ENCODE data around the gene EIF2D.
"Not testable (repeated sequence)": the region's sequence is repeated elsewhere in the genome, so short reads cannot be mapped to it uniquely, and the experiment has no call there.

Gene EIF2D

DNA sequence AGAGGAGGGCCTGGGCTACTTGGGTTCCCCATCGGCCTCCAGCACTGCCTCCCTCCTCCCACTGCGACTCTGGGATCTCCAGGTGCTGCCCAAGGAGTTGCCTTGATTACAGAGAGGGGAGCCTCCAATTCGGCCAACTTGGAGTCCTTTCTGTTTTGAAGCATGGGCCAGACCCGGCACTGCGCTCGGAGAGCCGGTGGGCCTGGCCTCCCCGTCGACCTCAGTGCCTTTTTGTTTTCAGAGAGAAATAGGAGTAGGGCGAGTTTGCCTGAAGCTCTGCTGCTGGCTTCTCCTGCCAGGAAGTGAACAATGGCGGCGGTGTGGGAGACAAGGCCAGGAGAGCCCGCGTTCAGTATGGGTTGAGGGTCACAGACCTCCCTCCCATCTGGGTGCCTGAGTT lies 24.4 kb downstream of the EIF2D start:
- Histone ChIP-seq H3K4me1 (ENCODE audit: insufficient read depth, low read length) (0 out of 2 replicates have a peak, but pooled peaks cover 2% of the 10 kb centered on the region), H3K9me3 (ENCODE audit: control insufficient read depth, insufficient read depth, low read length) (no peaks in the 10 kb centered on the region), H3K36me3 (ENCODE audit: insufficient read depth, low read length) (no peaks in the 10 kb centered on the region; the same call in 1 of the 2 replicates), H3K9ac (ENCODE audit: low read depth, low read length) (no peak overlapping the region)

- Histone ChIP-seq H3K36me3 (ENCODE audit: insufficient read depth, low read length) (no peaks in the 10 kb centered on the region; the same call in 1 of the 2 replicates), H3K4me1 (ENCODE audit: insufficient read depth, low read length) (0 out of 2 replicates have a peak, but pooled peaks cover 2% of the 10 kb centered on the region), H3K9ac (ENCODE audit: low read depth, low read length) (no peak overlapping the region)
These were observed 25.5 kb downstream of the EIF2D start for GRCh38 chr1:206586501-206587445.

GRCh38 chr1:206584683-206585082 lies 27.6 kb downstream of the EIF2D start:
- 0 out of 2 replicates have a peak, but pooled peaks cover 2% of the 10 kb centered on the region for H3K4me1 ChIP-seq (ENCODE audit: insufficient read depth, low read length)
- no peaks in the 10 kb centered on the region; the same call in 1 of the 2 replicates for H3K36me3 ChIP-seq (ENCODE audit: insufficient read depth, low read length)
- H3K9ac ChIP-seq (ENCODE audit: low read depth, low read length): no peak overlapping the region
- H3K9me3 ChIP-seq (ENCODE audit: control insufficient read depth, insufficient read depth, low read length): no peaks in the 10 kb centered on the region

More at GRCh38 chr1:206586501-206587445, 25.5 kb downstream of the EIF2D start:
- no peaks in the 10 kb centered on the region for H3K9me3 ChIP-seq (ENCODE audit: control insufficient read depth, insufficient read depth, low read length)

DNA sequence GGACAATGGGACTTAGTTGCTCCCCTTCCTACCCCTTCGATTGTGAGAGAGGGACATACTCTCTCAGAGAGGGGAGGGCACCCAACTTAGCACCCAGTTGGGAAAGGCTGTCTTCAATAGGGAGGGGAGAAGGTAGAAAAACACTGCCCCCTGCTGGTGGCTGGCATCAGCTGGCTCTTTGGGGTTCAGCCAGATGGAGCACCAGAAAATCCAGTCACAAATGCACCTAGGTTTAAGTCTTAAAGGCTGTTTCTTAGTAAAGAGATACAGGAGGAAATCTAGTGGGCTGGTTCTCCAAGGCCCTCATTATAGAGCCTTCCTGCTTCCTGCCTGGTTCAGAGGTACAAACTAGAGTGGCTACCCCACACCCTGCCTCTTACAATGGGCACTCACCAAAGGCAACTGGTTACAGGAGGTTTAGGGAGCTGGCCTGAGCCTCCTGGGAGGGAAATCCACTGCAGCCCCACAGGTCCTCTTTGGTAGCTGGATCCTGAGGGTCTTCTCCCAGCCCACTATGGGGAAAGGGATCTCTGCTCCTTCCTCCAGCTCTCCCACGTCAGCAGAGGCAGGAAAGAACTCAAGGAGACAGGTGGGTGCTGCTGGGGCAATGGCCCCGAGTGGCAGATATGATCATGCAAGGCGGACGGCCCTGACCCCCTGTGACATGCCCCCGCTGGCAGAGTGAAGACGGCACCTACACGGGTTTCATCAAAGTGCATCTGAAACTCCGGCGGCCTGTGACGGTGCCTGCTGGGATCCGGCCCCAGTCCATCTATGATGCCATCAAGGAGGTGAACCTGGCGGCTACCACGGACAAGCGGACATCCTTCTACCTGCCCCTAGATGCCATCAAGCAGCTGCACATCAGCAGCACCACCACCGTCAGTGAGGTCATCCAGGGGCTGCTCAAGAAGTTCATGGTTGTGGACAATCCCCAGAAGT lies 28.3 kb downstream of the EIF2D start:
- Histone ChIP-seq H3K9ac (ENCODE audit: low read depth, low read length) (no peak overlapping the region), H3K36me3 (ENCODE audit: insufficient read depth, low read length) (no peaks in the 10 kb centered on the region; the same call in 1 of the 2 replicates), H3K4me1 (ENCODE audit: insufficient read depth, low read length) (0 out of 2 replicates have a peak, but pooled peaks cover 2% of the 10 kb centered on the region), H3K9me3 (ENCODE audit: control insufficient read depth, insufficient read depth, low read length) (no peaks in the 10 kb centered on the region)

GRCh38 chr1:206582971-206583706 lies 29.1 kb downstream of the EIF2D start:
- Histone ChIP-seq H3K4me1 (ENCODE audit: insufficient read depth, low read length) (0 out of 2 replicates have a peak, but pooled peaks cover 2% of the 10 kb centered on the region), H3K36me3 (ENCODE audit: insufficient read depth, low read length) (no peaks in the 10 kb centered on the region), H3K9ac (ENCODE audit: low read depth, low read length) (no peak overlapping the region), H3K9me3 (ENCODE audit: control insufficient read depth, insufficient read depth, low read length) (no peaks in the 10 kb centered on the region)

DNA sequence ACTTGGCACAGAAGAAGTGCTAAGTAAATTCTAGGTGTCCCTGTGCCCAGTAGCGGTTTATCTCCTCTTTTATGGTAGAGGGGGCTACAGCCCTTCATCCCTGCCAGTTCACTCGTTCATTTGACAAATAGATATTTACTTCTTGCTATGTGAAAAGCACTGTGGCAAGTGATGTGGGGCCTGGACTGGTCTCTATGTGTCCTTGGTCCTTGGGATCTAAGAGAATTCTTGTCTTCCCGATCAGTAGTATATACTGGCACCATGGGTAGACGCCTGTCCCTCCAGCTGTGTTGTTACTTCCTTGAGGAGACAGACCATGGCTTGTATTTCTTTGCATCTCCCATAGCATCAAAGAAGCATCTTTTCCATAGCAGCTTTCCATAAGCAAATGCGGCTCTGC lies 29.7 kb downstream of the EIF2D start:
- H3K36me3 ChIP-seq (ENCODE audit: insufficient read depth, low read length): no peaks in the 10 kb centered on the region
- no peaks in the 10 kb centered on the region for H3K9me3 ChIP-seq (ENCODE audit: control insufficient read depth, insufficient read depth, low read length)
- H3K4me1 ChIP-seq (ENCODE audit: insufficient read depth, low read length): 0 out of 2 replicates have a peak, but pooled peaks cover 2% of the 10 kb centered on the region
- H3K9ac ChIP-seq (ENCODE audit: low read depth, low read length): no peak overlapping the region

- H3K9me3 ChIP-seq (ENCODE audit: control insufficient read depth, insufficient read depth, low read length): no peaks in the 10 kb centered on the region
- no peak overlapping the region for H3K9ac ChIP-seq (ENCODE audit: low read depth, low read length)
- no peaks in the 10 kb centered on the region for H3K36me3 ChIP-seq (ENCODE audit: insufficient read depth, low read length)
- 0 out of 2 replicates have a peak, but pooled peaks cover 2% of the 10 kb centered on the region for H3K4me1 ChIP-seq (ENCODE audit: insufficient read depth, low read length)
These were observed 30.7 kb downstream of the EIF2D start for GRCh38 chr1:206581571-206581981.

DNA sequence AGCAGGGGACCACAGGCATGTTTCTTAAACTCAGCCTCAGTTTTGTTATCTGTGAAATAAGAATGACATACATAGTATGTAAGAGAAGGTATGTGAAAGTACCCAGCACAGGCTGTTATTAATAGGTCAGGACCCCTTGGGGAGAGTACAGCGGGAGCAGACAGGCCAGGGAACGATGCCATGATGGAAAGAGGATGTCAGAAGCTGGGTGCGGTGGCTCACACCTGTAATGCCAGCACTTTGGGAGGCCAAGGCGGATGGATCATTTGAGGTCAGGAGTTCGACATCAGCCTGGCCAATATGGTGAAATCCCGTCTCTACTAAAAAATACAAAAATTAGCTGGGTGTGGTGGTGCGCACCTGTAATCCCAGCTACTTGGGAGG lies 31.2 kb downstream of the EIF2D start:
- not testable (repeated sequence) for H3K36me3 ChIP-seq (ENCODE audit: insufficient read depth, low read length); H3K4me1 ChIP-seq (ENCODE audit: insufficient read depth, low read length)

GRCh38 chr1:206580438-206581113 lies 31.7 kb downstream of the EIF2D start:
- no peaks in the 10 kb centered on the region for H3K36me3 ChIP-seq (ENCODE audit: insufficient read depth, low read length)

More for the DNA sequence above, 31.2 kb downstream of the EIF2D start:
- H3K9ac ChIP-seq (ENCODE audit: low read depth, low read length); H3K9me3 ChIP-seq (ENCODE audit: control insufficient read depth, insufficient read depth, low read length): not testable (repeated sequence)

GRCh38 chr1:206579747-206580437 lies 32.4 kb downstream of the EIF2D start:
- Histone ChIP-seq H3K36me3 (ENCODE audit: insufficient read depth, low read length) (no peaks in the 10 kb centered on the region), H3K9me3 (ENCODE audit: control insufficient read depth, insufficient read depth, low read length) (no peaks in the 10 kb centered on the region), H3K9ac (ENCODE audit: low read depth, low read length) (no peak overlapping the region), H3K4me1 (ENCODE audit: insufficient read depth, low read length) (0 out of 2 replicates have a peak, but pooled peaks cover 2% of the 10 kb centered on the region)

More at GRCh38 chr1:206580438-206581113, 31.7 kb downstream of the EIF2D start:
- no peaks in the 10 kb centered on the region for H3K9me3 ChIP-seq (ENCODE audit: control insufficient read depth, insufficient read depth, low read length)
- H3K9ac ChIP-seq (ENCODE audit: low read depth, low read length): no peak overlapping the region
- H3K4me1 ChIP-seq (ENCODE audit: insufficient read depth, low read length): 0 out of 2 replicates have a peak, but pooled peaks cover 2% of the 10 kb centered on the region

DNA sequence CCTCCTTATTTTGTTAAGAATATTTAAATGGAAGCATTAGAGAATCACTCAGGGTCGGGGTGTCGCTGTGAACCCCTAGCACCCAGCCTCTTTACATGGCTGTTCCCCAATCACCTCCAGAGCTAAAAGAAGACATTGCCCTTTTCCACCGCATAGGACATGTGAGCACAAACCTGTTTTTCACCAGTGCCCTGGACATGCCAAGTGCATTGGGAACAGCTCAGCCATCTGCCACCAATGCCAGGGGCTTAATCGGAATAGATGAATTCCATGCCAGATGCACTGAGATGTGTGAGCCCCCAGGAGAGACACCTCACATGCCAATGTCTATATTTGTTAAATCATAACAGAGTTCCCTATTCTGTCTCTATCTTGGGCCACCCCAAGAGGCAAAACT lies 33.3 kb downstream of the EIF2D start:
- Histone ChIP-seq H3K4me1 (ENCODE audit: insufficient read depth, low read length) (0 out of 2 replicates have a peak, but pooled peaks cover 2% of the 10 kb centered on the region), H3K36me3 (ENCODE audit: insufficient read depth, low read length) (no peaks in the 10 kb centered on the region), H3K9ac (ENCODE audit: low read depth, low read length) (no peak overlapping the region), H3K9me3 (ENCODE audit: control insufficient read depth, insufficient read depth, low read length) (no peaks in the 10 kb centered on the region)

DNA sequence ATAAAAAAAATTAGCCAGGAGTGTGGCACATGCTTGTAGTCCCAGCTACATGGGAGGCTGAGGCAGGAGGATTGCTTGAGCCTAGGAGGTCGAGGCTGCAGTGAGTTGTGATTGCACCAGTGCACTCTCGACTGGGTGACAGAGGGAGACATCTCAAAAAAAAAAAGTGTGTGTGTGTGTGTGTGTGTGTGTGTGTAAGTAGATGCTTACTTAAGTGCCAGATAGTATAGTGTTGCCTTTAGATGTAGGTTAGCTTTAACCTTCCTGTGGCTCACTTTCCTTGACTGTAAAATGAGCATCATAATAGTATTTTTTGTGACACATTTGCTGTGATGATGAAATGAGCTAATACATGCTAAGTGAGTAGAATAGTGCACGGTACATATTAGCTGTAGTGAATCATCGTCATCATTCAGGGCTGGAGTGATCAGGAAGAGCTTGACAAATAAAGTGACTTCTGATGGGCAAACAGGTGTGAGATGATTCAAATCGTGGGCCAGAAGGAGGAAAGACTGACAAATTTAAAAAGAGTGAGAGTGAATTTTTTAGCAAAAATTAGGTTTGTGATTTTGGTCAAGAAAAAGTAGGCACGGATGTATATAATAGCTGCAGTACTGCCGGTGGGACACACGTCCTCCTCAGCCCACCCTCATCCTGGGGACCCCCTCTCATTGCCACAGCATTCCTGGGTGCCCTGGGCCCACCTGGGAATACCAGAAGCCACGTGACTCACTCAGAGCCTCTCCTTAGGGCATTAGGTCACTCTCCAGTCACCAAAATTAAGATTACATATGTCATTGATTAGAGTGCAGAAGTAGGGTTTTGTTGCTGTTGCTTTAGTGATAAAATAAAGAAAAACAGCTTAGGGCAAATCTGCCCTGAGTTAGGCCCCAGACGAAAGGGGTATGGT lies 33.9 kb downstream of the EIF2D start:
- Histone ChIP-seq H3K36me3 (ENCODE audit: insufficient read depth, low read length) (no peaks in the 10 kb centered on the region), H3K9ac (ENCODE audit: low read depth, low read length) (no peak overlapping the region), H3K4me1 (ENCODE audit: insufficient read depth, low read length) (no peaks in the 10 kb centered on the region), H3K9me3 (ENCODE audit: control insufficient read depth, insufficient read depth, low read length) (no peaks in the 10 kb centered on the region)

All from ES-I3 (cell line).